ENCODE data around the gene MMAB.

Gene MMAB

GRCh38 chr12:109512608-109513007 is 60.7 kb downstream of the MMAB start:
- no peak for DNase-seq (ENCODE audit: low spot score)

DNA sequence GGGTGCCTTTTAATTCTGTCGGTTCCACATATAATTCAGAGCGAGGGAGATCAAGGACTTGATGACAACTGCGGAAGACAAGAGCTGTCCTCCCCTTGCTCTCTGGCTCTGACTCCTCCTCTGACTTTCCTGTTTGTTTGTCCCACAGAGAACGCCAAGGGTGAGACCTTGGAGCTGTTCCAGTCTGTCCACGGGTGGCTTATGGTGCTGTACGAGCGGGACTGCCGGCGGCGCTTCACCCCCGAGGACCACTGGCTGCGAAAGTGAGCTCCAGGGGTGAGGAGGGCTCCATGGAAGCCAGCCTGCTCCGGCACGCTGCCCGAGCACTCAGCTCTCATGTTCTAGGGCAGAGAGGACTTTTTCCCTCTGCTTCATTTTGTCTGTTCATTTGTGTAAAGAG is 63.1 kb downstream of the MMAB start:
- DNase-seq (ENCODE audit: low spot score) = no peak

DNA sequence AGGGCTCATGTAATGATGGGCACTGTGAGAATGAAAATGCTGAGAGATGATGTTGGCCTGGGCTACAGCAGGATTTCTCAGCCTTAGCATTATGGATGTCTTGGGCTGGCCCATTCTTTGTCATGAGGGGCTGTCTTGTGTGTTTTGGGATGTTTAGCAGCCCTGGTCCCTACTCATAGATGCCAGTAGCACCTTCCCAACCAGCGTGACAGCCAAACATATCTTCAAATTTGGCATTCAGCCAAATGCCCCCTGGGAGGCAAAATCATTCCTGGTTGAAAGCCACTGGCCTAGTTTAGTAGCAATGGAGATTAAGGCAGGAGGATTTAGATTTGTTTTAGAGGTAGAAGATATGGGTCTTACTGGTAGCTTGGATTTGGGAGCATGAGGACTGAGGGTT is 69.2 kb downstream of the MMAB start:
- no peak for DNase-seq (ENCODE audit: low spot score)
